HG03139 (cell line): ENCODE measurements around the gene TOPORS.

Experiments
- ATAC-seq: cut with Tn5 transposase; IDR thresholded peaks from one replicate; pipeline ENCODE4 v1.9.1; 2021; ENCODE audit not compliant: unreplicated experiment

Gene TOPORS

GRCh38 chr9:32508728-32509127 lies 43.7 kb downstream of the TOPORS start:
- no peak for ATAC-seq

GRCh38 chr9:32503008-32503407 lies 49.4 kb downstream of the TOPORS start:
- ATAC-seq, result no peak

- no peak for ATAC-seq
Observed at GRCh38 chr9:32502464-32502863, 49.9 kb downstream of the TOPORS start.

- ATAC-seq, result no peak
Observed at GRCh38 chr9:32501868-32502267, 50.5 kb downstream of the TOPORS start.

GRCh38 chr9:32500768-32501167 lies 51.6 kb downstream of the TOPORS start:
- ATAC-seq, result no peak

GRCh38 chr9:32497921-32498320 lies 54.5 kb downstream of the TOPORS start:
- no peak for ATAC-seq

- ATAC-seq, result no peak
Observed at GRCh38 chr9:32490601-32491000, 61.8 kb downstream of the TOPORS start.
